Head of caudate nucleus (tissue), 42 donors: ENCODE measurements around the gene RAB3IL1.

Experiments used
- DNase-seq, 42 donors: peaks; one replicate each; pipeline versions ENCODE4 v3.0.0 to v3.0.0-alpha.2; 2020 to 2021; ENCODE audit warnings: mixed read lengths in 7 of 42
- intact Hi-C: fragments of 100-400 bp; cut with DNase I; formaldehyde crosslinking; loops from one replicate; pipeline ENCODE4 v1.15.0; 2022

RAB3IL1 gene

GRCh38 chr11:61880031-61880430, 37.3 kb downstream of the RAB3IL1 start:
- DNase-seq, result no peak
- intact Hi-C loops, result no loop called here

- DNase-seq, result no peak
- intact Hi-C loops, result no loop called here
Measured at GRCh38 chr11:61879152-61879551, 38.2 kb downstream of the RAB3IL1 start.

- intact Hi-C loops, result no loop called here
- DNase-seq, result no peak
Measured at GRCh38 chr11:61875698-61876097, 41.7 kb downstream of the RAB3IL1 start.

- DNase-seq, result no peak
- intact Hi-C loops, result no loop called here
Measured at GRCh38 chr11:61874853-61875252, 42.5 kb downstream of the RAB3IL1 start.

- intact Hi-C loops, result no loop called here
- DNase-seq, result no peak
Measured at GRCh38 chr11:61874377-61874809, 43.0 kb downstream of the RAB3IL1 start.

GRCh38 chr11:61873588-61874376, 43.6 kb downstream of the RAB3IL1 start:
- intact Hi-C loops, result no loop called here
- no peak for DNase-seq

GRCh38 chr11:61872935-61873565, 44.3 kb downstream of the RAB3IL1 start:
- no peak for DNase-seq
- intact Hi-C loops, result no loop called here

GRCh38 chr11:61871158-61871597, 46.2 kb downstream of the RAB3IL1 start:
- intact Hi-C loops, result no loop called here
- DNase-seq, result peak; percentile 71 to 94 (median 87)

- DNase-seq, result no peak
- intact Hi-C loops, result no loop called here
Measured at GRCh38 chr11:61870541-61871031, 46.8 kb downstream of the RAB3IL1 start.

- intact Hi-C loops, result no loop called here
- peak in 1 of 42 donors; percentile 21 for DNase-seq
Measured at GRCh38 chr11:61869708-61870451, 47.5 kb downstream of the RAB3IL1 start.

GRCh38 chr11:61869429-61869707, 48.0 kb downstream of the RAB3IL1 start:
- intact Hi-C loops, result no loop called here

GRCh38 chr11:61868571-61869428, 48.6 kb downstream of the RAB3IL1 start:
- intact Hi-C loops, result no loop called here
- DNase-seq, result no peak

More at GRCh38 chr11:61869429-61869707, 48.0 kb downstream of the RAB3IL1 start:
- DNase-seq, result no peak

GRCh38 chr11:61866958-61867343, 50.4 kb downstream of the RAB3IL1 start:
- intact Hi-C loops, result no loop called here

GRCh38 chr11:61866231-61866957, 51.0 kb downstream of the RAB3IL1 start:
- intact Hi-C loops, result no loop called here
- no peak for DNase-seq

More at GRCh38 chr11:61866958-61867343, 50.4 kb downstream of the RAB3IL1 start:
- DNase-seq, result no peak

- intact Hi-C loops, result no loop called here
- no peak for DNase-seq
Measured at GRCh38 chr11:61864814-61865775, 52.3 kb downstream of the RAB3IL1 start.

GRCh38 chr11:61863548-61864081, 53.8 kb downstream of the RAB3IL1 start:
- intact Hi-C loops, result no loop called here
- DNase-seq, result no peak
